Esophagus muscularis mucosa (tissue), 4 donors: ENCODE data around the gene ZWILCH. TPM values are rescaled to one million over a fixed set of nuclear protein-coding genes. Genes with fewer than 3 reads are reported as not detected.
A peak's percentile ranks its signal among the peaks of the same experiment; 100 is the strongest.

Experiments used
- DNase-seq: peaks from one replicate; pipeline ENCODE4 v3.0.0-alpha.2; 2017; ENCODE audit errors: extremely low spot score
- H3K27ac ChIP-seq, 4 donors: fragments of 200-600 bp; sonication (generic); replicated peaks in 1 of 4; 1 replicate in 3 of 4; 2 replicates in 1 of 4; pipeline ENCODE4 v1.5.1; 2016 to 2019; ENCODE audit warnings: mild to moderate bottlenecking in 1 of 4
- H3K27me3 ChIP-seq, 4 donors: fragments of 200-600 bp; sonication (generic); one replicate each; pipeline versions ENCODE4 v1.5.1 to v1.6.0; 2016 to 2019
- H3K36me3 ChIP-seq, 4 donors: fragments of 200-600 bp; sonication (generic); one replicate each; pipeline ENCODE4 v1.5.1; 2016 to 2019
- H3K4me1 ChIP-seq, 4 donors: fragments of 200-600 bp; sonication (generic); one replicate each; pipeline ENCODE4 v1.5.1; 2016 to 2019
- H3K4me3 ChIP-seq, 4 donors: fragments of 200-600 bp; sonication (generic); 1 replicate in 2 of 4; 2 replicates in 2 of 4; pipeline ENCODE4 v1.5.1; 2016 to 2019; ENCODE audit warnings: mild to moderate bottlenecking in 4 of 4, moderate library complexity in 1 of 4
- H3K9me3 ChIP-seq, 4 donors: fragments of 200-600 bp; sonication (generic); 1 replicate in 3 of 4; 2 replicates in 1 of 4; pipeline ENCODE4 v1.5.1; 2016 to 2019
- CTCF ChIP-seq, 3 experiments: fragments of 200-600 bp in 2 of 3; fragments of 450-650 bp in 1 of 3; sonication (generic) in 2 of 3; IDR thresholded peaks; one replicate each; pipeline ENCODE4 v1.5.1; 2017 to 2019; ENCODE audit warnings: antibody characterized with exemption in 3 of 3, mild to moderate bottlenecking in 2 of 3, moderate library complexity in 1 of 3
- EP300 ChIP-seq: sonication (generic); formaldehyde crosslinking; IDR thresholded peaks from one replicate; pipeline ENCODE4 v1.6.1; 2017; ENCODE audit warnings: antibody characterized with exemption
- POLR2A ChIP-seq: fragments of 450-650 bp; IDR thresholded peaks from one replicate; pipeline ENCODE4 v1.6.1; 2017; ENCODE audit warnings: antibody characterized with exemption, moderate library complexity, mild to moderate bottlenecking, low read depth
- POLR2AphosphoS5 ChIP-seq, 2 donors: sonication (generic); formaldehyde crosslinking; IDR thresholded peaks; one replicate each; pipeline ENCODE4 v1.6.1; 2017; ENCODE audit warnings: antibody characterized with exemption in 2 of 2
- WGBS: methylation state at CpG from one replicate; pipeline ENCODE4 v1.1.5; 2018; 5-methylcytosine and 5-hydroxymethylcytosine counted together
- intact Hi-C: fragments of 100-400 bp; cut with DNase I; formaldehyde crosslinking; loops from one replicate; pipeline ENCODE4 v1.15.1; 2023
- total RNA-seq, 4 donors: library from RNA; depleted of rRNA; stranded (reverse); fragments of >200 nt; gene quantifications; one replicate each; pipeline versions ENCODE4 v1.1.0 to v1.2.1, GENCODE V29; 2016

ZWILCH gene
- total RNA-seq, 4 donors from 2014 or later: 2.1 to 3.3 (median 2.4) TPM

DNA sequence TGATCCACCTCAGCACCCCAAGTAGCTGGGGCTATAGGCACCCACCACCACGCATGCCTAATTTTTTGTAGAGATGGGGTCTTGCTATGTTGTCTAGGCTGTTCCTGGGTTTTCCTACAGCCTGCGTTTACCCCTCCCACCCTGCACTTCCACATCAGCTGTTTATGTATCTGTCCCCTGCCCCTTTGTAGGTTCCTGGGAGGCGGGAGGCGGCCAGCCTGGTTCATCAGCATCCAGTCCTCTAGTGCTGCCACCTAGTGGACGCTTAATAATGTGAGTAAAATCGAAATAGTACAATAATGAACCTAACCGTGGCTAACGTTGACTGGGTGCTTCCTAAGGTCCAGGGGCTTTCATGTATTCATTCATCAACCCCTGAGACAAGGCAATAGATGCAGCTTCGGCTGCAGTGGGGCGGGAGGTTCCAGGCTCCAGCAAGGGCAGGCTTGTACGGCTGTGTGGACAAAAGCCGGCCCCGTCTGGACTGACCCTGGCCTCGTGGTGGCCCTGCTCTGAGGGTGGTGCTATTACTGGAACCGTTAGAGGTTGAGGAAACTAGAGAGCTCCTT lies 61.9 kb downstream of the ZWILCH start:
- 37% methylated on average over 15 of the region's 15 CpGs for WGBS
- Histone ChIP-seq H3K9me3 (no peaks in the 10 kb centered on the region), H3K4me1 (peaks cover 5 to 9% (median 7%) of the 10 kb centered on the region in 4 donors), H3K27me3 (no peaks in the 10 kb centered on the region), H3K4me3 (peak overlapping the region in 1 of 4 donors; percentile 1), H3K27ac (no peak overlapping the region), H3K36me3 (no peaks in the 10 kb centered on the region)
- intact Hi-C loops: no loop called here
- no peak for TF ChIP-seq EP300
- peak; percentile 45 to 60 (median 49) for TF ChIP-seq CTCF (IDR thresholded peaks at IDR 0.05)
- no peak for TF ChIP-seq POLR2AphosphoS5 (IDR thresholded peaks at IDR 0.05)
- no peak for DNase-seq

DNA sequence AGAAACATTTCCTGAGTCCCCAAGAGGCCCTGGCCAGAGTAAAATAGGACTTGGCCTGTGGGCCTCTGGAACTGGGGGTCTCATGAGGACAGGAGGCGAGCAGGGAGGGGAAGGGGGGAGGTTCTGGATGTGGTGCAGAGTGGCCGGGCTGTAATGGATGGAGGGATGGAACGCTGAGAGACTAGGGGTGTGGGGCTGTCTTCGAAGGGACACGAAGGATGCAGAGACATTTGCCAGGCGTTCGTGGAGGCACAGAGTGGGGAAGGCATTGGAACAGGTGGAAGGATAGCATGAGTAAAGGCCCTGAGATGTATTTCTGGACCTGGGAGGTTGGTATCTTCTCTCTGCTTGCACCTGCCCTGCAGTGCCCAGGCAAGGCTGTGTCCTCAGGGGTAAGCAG lies 62.8 kb downstream of the ZWILCH start:
- no peaks in the 10 kb centered on the region for H3K27me3 ChIP-seq
- TF ChIP-seq POLR2AphosphoS5 (IDR thresholded peaks at IDR 0.05) (no peak), EP300 (no peak), POLR2A (no peak), CTCF (IDR thresholded peaks at IDR 0.05) (no peak)
- H3K4me1 ChIP-seq: peaks cover 5 to 9% (median 7%) of the 10 kb centered on the region in 4 donors
- intact Hi-C loops: no loop called here
- no peak for DNase-seq
- H3K27ac ChIP-seq: no peak overlapping the region
- H3K9me3 ChIP-seq: no peaks in the 10 kb centered on the region
- 88% methylated on average over 7 of the region's 7 CpGs for WGBS
- no peaks in the 10 kb centered on the region for H3K36me3 ChIP-seq
- H3K4me3 ChIP-seq: no peak overlapping the region

- Histone ChIP-seq H3K4me1 (peaks cover 9 to 18% (median 16%) of the 10 kb centered on the region in 4 donors), H3K4me3 (no peak overlapping the region), H3K27ac (no peak overlapping the region), H3K27me3 (no peaks in the 10 kb centered on the region), H3K9me3 (no peaks in the 10 kb centered on the region), H3K36me3 (no peaks in the 10 kb centered on the region)
- TF ChIP-seq EP300 (no peak), POLR2AphosphoS5 (IDR thresholded peaks at IDR 0.05) (no peak), CTCF (IDR thresholded peaks at IDR 0.05) (no peak), POLR2A (no peak)
- intact Hi-C loops: no loop called here
- WGBS: 91% methylated on average over 9 of the region's 9 CpGs
- DNase-seq: peak; percentile 78
These were observed 64.5 kb downstream of the ZWILCH start for GRCh38 chr15:66569461-66570137.

- no peaks in the 10 kb centered on the region for H3K27me3 ChIP-seq
- no peaks in the 10 kb centered on the region for H3K9me3 ChIP-seq
- H3K4me1 ChIP-seq: peaks cover 9 to 21% (median 18%) of the 10 kb centered on the region in 4 donors
- H3K27ac ChIP-seq: no peak overlapping the region
- no peaks in the 10 kb centered on the region for H3K36me3 ChIP-seq
- WGBS: 94% methylated on average over 3 of the region's 3 CpGs
- DNase-seq: peak; percentile 74
- H3K4me3 ChIP-seq: no peak overlapping the region
- intact Hi-C loops: no loop called here
- TF ChIP-seq CTCF (IDR thresholded peaks at IDR 0.05) (no peak), POLR2AphosphoS5 (IDR thresholded peaks at IDR 0.05) (no peak), POLR2A (no peak), EP300 (no peak)
These were observed 65.2 kb downstream of the ZWILCH start for GRCh38 chr15:66570327-66570726.
